GM18499 (cell line): ENCODE results near the gene SLC22A4.

ENCODE experiments used
- ATAC-seq: cut with Tn5 transposase; IDR thresholded peaks from one replicate; pipeline ENCODE4 v1.9.1; 2021; ENCODE audit warnings: moderate number of reproducible peaks; ENCODE audit not compliant: insufficient read depth, unreplicated experiment

SLC22A4 gene

DNA sequence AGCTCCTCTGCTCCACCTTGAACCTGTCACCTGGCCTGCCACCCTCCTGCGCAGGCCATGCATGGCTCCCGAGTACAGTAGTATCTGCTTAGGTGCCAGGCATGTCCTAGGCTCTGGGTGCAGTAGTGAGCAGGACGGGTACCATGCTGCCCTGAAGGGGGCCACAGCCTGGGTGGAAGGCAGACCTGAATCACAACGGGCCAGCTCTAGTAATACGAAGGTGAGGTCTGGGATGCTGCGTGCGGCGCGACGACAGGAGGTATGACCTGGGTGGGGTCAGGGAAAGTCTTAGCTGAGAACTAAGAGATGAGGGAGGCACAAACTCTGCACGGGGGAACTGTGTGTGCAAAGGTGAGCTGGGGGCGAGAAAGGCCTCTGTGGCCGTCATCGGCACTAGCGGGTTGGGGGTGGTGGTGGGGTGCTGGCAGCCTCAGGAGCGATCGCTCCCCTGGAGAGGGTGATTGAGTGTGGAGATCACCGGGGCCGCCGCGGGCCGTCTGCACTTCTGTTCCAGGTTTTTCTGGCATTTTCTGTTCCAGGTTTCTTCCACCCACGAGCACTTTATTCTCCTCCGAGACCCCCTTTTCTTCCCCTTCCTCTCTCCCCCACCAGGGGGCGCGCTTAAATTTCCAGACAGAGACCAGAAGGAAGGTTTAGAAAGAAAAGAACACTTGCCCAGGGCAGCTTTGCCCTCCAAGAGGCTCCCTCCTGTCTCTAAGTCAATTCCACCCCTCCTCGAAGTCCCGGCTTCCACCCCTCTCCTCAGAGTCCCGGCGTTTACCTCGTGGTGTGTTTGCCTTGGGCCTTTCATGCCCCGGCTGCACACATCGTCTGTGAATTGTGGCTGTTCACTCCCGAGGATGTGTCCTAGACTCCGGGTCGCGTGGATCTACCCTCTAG, 21.6 kb upstream of the SLC22A4 start:
- no peak for ATAC-seq

- ATAC-seq, result no peak
Measured at GRCh38 chr5:132273631-132274030, 20.6 kb upstream of the SLC22A4 start.

GRCh38 chr5:132274050-132274792, 20.0 kb upstream of the SLC22A4 start:
- no peak for ATAC-seq

- ATAC-seq, result no peak
Measured at GRCh38 chr5:132275367-132276220, 18.6 kb upstream of the SLC22A4 start.

DNA sequence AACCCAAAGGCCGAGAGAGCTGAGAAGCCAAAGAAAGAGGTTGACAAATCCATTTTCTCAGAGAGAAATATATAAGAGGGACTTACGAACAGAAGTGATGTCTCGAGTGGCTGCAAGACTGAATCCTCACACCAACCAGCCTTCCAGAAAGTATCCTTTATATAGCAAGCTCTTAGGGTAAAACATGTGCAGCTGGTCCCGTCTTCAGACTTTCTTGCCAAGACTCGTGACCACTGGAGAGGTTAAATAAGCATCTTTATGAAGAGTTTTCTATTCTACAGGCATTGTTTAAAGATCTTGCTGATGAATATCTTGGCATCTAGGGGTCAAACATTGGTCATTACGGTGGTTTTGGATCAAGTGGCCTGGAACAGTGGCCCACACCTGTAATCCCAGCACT, 16.9 kb upstream of the SLC22A4 start:
- ATAC-seq, result no peak

DNA sequence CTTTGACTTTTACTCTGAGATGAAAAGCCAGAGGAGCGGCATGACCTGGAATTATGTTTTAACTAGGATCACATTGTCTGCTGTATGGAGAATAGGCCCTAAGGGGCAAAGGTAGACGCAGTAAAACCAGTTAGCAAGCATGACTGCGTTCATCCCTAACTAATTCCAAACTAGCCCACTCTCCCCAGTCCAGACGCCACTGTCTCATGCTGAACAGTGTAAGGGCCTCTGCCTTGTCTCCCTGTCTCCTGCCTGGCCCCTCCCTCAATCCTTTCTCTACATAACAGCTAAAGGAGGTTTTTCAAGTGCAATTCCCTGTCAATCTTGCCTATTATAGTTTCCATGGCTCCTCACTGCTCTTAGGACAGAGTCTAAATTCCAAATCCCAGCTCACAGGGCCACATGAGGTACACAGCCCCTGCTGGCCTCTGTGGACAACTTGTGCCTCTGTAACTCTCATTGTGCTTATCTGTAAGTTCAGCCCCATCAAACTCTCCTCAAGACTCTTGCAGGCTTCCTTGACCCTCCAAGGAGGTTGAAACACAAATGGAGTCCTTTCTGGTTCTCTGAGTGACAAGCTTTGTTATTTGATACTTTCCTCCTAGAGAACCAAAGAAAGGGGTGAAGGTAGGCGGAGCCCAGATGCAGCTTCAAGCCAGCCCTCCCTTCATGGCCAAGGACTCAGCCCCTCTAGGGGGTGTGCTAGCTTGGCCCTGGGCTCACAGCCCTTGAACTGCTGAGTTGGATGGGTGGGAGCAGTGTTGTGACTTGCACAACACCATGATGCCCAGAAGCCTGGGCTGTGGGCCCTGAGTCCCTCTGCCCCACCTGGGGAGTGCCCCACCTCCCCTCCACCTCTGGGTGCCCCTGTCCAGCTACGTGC, 16.0 kb upstream of the SLC22A4 start:
- no peak for ATAC-seq

DNA sequence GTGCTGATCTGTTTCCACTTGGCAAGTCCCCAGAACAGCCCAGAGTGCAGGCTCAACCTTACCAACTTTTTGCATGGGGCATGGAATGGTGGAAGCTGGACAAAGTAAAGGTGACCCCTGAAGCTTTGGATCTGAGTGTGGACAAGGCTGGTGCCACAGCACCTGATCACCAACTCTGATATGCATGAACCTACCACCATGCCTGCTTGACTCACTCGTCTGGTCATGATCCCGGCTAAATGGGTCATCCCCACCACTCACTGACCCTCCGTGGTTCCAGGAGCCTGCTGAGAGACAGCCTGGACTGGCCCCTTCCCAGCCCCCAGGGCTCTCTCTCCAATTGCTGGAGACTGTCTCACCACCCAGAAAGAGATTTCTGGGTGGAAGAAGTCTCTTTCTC, 14.4 kb upstream of the SLC22A4 start:
- ATAC-seq, result no peak

GRCh38 chr5:132280371-132281240, 13.6 kb upstream of the SLC22A4 start:
- ATAC-seq, result no peak

GRCh38 chr5:132281856-132282614, 12.2 kb upstream of the SLC22A4 start:
- no peak for ATAC-seq

GRCh38 chr5:132283423-132284043, 10.7 kb upstream of the SLC22A4 start:
- no peak for ATAC-seq

DNA sequence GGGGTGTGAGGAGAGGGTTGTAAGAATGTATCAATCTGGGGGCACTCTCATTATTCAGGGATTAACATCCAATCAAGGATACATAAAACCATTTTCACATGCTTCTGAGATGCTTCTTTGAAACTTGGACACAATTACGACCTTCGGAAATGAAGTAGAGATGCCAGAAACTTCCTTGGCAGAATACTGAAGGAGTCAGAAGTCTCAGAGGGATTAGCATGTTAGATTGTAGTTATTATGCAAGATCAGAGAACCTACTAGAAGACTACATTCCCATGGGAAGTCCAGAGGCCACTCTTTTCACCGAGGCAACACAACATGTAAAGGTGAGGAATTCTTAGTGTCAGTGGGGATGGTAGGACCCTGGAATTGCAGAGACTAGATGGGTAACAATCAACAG, 5.1 kb upstream of the SLC22A4 start:
- ATAC-seq, result no peak

GRCh38 chr5:132291026-132291425, 3.2 kb upstream of the SLC22A4 start:
- ATAC-seq, result no peak

DNA sequence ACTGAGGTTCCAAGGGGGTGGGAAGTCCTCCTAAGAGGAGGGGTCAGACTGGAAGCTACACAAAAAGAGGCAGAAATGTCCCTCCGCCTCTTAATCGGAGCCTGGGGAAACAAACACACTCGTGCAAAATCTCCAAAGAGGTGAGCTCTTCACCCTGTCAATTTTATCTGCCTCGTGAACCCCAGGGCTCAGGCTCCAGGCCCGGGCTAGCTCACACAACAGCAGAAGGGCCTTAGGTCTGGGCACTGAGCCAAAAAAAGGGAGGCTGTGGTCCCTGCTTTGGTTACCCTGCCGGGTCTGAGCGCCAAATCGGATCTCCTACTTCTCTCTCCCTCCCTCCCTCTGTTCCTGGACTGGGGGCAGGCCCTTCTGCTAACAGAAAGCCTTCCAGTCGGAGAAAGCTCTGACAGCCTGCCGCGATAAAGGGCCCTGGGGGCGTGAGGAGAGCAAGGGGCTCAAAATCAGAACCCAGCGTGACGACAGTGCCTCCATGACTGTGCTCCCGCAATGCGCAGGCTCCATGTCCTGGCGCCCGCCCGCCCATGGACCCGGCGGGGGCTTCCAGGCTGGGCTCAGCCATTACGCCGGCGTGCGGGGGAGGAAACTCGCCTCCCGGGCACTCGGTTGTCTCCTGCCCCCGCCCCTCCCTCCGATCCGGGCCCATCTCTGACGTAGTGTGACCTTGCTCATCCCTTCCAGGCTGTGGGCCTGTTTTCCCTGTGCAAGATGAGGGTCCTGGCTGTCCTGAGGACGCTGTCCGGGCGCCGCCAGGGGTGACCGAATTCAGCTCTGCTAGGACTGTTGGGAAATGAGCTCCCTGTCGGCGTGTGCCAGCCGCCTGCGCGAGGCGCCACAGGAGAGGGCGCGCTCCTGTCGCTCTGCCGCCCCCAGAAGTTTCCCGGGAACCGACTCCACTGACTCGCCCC, 865 bp upstream of the SLC22A4 start:
- ATAC-seq, result no peak

DNA sequence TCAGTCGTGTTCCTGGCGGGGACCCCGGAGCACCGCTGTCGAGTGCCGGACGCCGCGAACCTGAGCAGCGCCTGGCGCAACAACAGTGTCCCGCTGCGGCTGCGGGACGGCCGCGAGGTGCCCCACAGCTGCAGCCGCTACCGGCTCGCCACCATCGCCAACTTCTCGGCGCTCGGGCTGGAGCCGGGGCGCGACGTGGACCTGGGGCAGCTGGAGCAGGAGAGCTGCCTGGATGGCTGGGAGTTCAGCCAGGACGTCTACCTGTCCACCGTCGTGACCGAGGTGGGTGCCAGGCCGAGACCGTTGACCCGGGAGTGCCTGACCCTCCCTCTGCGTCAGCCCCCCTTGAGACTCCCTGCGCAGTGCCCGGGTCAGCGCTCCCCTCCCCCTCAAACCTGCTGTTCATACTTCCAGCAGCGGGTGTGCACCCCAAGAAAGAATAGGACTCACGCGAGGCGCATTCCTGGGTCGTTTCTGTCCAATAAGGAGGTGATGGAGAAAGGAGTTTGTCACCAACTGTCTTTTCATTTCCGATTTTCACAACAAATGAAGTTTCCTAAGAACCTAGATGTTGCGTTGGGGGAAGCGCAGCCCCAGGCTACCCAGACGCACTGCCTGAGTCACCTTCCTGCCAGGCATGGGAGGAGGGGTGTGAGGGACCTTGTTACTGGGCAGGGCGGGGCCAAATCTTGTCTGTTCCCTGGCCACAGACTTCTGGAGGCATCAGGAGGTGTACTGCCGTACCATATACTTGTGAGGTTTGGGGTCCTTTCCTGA, 722 bp downstream of the SLC22A4 start:
- ATAC-seq, result no peak

DNA sequence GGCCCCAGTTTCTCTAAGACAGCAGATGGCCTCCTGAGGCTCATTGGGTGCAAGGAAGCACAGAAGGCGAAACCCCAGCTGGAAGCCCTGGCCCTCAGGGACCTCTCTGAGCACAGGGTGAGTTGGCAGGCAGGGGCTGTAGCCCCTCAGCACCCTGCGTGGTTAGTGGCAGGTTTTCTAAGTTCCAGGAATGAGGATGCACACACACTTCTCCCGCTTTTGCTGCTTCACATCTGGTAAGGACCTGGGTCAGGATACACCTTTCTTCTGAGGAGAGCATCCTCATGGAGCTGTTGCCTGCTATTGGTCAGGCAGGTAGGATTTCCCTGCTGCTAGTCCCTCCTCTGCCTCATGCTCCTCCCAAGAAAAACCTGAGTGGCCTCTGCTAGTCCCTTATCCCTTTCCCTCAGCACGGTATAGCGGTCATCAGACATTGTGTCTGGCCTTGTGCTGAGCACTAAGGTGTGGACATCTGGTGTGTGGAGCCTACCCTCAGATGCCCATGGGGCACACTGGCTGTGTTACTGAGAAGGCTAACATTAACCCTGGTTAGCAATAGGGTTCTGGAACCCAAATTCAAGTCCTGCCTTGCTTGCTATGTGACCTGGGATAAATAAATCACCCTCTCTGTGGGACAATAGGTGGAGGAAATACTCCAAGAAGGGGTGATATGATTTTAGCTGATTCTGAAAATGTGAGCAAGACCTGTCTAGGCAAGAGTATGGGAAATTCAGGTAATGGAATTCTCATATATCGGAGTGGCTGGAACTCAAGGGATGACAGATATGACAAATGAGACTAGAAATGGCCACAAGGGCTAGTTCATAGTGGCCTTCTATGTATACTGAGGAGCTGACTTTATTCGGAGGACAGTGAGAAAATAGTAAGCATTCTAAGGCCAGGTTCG, 1.6 kb downstream of the SLC22A4 start:
- ATAC-seq, result no peak
